ENCODE data around the gene RAB40C. TPM values are rescaled to one million over a fixed set of nuclear protein-coding genes. Genes with fewer than 3 reads are reported as not detected.
A peak's percentile ranks its signal among the peaks of the same experiment; 100 is the strongest.

Gene RAB40C
- total and polyA plus RNA-seq, 2 experiments from 2014 or later, result 9.5 to 18.8 TPM

DNA sequence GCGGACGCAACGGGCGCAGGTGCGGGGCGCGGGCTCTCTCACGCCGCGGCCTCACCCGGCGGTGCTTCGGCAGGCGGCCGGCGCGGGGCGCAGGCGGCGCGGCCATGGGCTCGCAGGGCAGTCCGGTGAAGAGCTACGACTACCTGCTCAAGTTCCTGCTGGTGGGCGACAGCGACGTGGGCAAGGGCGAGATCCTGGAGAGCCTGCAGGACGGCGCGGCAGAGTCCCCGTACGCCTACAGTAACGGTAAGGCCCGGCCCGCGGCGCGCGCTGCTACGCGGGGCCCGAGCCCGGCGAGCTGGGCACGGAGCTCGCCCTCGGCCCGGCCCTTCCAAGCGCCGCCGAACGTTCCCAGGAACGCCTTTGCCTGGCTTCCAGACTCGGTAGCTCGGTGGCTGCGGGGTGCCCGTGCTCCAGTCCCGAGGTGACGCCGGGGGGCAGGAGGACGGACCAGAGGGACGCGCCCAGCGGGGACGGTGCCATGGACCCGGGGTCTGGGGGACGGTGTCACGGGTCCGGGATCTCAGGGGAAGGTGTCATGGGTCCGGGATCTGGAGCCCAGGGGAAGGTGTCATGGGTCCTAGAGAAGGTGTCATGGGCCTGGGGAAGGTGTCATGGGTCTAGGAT, 435 bp downstream of the RAB40C start:
- H3K79me2 ChIP-seq (ENCODE audit: insufficient read depth), result peaks cover 65% of the 10 kb centered on the region
- H4K20me1 ChIP-seq (ENCODE audit: insufficient read depth), result no peaks in the 10 kb centered on the region
- DNase-seq, result peak; percentile 88
- WGBS, 2 experiments (ENCODE audit: low coverage in 1 of 2, low lambda C conversion rate in 2 of 2, missing lambda C conversion rate in 2 of 2), result 1 to 3% methylated on average over 40 to 60 of the region's 71 CpGs
- H3K9me2 ChIP-seq (ENCODE audit: insufficient read depth), result no peaks in the 10 kb centered on the region
- H3K9me3 ChIP-seq (ENCODE audit: low read depth), result no peaks in the 10 kb centered on the region
- H3F3A ChIP-seq (ENCODE audit: insufficient read depth), result no peaks in the 10 kb centered on the region; the same call in 1 of the 2 replicates
- H3K4me1 ChIP-seq (ENCODE audit: insufficient read depth), result 0 out of 2 replicates have a peak, but pooled peaks cover 5% of the 10 kb centered on the region
- peak overlapping the region; percentile 91 for H3K4me2 ChIP-seq (ENCODE audit: unreplicated experiment)
- H3K27me3 ChIP-seq (replicated peaks; ENCODE audit: insufficient read depth), result no peaks in the 10 kb centered on the region
- no peak for TF ChIP-seq EZH2phosphoT487 (IDR thresholded peaks at IDR 0.05; ENCODE audit: insufficient read depth, low read depth)
- TF ChIP-seq EZH2 (IDR thresholded peaks at IDR 0.05; ENCODE audit: insufficient read depth, poor library complexity, severe bottlenecking), result no peak
- no peaks in the 10 kb centered on the region for H3K36me3 ChIP-seq (ENCODE audit: low read depth)
- peak overlapping the region; percentile 92 for H3K9ac ChIP-seq
- peak overlapping the region; percentile 68 for H3K27ac ChIP-seq
- in situ Hi-C loops (cut with MboI), result no loop called here
- peak overlapping the region; percentile 100 for H3K4me3 ChIP-seq
- H2AFZ ChIP-seq, result peak overlapping the region; percentile 65; the same call in 1 of the 2 replicates

GRCh38 chr16:590815-591200, 942 bp downstream of the RAB40C start:
- H2AFZ ChIP-seq, result peak overlapping the region; percentile 65; the same call in 1 of the 2 replicates
- peak overlapping the region; percentile 92 for H3K9ac ChIP-seq
- in situ Hi-C loops (cut with MboI), result no loop called here
- TF ChIP-seq EZH2phosphoT487 (IDR thresholded peaks at IDR 0.05; ENCODE audit: insufficient read depth, low read depth) (no peak), EZH2 (IDR thresholded peaks at IDR 0.05; ENCODE audit: insufficient read depth, poor library complexity, severe bottlenecking) (no peak)
- no peaks in the 10 kb centered on the region for H3K36me3 ChIP-seq (ENCODE audit: low read depth)
- no peak overlapping the region; the same call in 1 of the 2 replicates for H3K27ac ChIP-seq
- DNase-seq, result no peak
- H3K27me3 ChIP-seq (replicated peaks; ENCODE audit: insufficient read depth), result no peaks in the 10 kb centered on the region
- H3K4me2 ChIP-seq (ENCODE audit: unreplicated experiment), result peak overlapping the region; percentile 91
- peaks cover 70% of the 10 kb centered on the region for H3K79me2 ChIP-seq (ENCODE audit: insufficient read depth)
- no peaks in the 10 kb centered on the region for H3K9me2 ChIP-seq (ENCODE audit: insufficient read depth)
- 56% methylated on average over 7 to 10 of the region's 10 CpGs for WGBS, 2 experiments (ENCODE audit: low coverage in 1 of 2, low lambda C conversion rate in 2 of 2, missing lambda C conversion rate in 2 of 2)
- no peaks in the 10 kb centered on the region for H4K20me1 ChIP-seq (ENCODE audit: insufficient read depth)
- H3K9me3 ChIP-seq (ENCODE audit: low read depth), result no peaks in the 10 kb centered on the region
- H3K4me3 ChIP-seq, result peak overlapping the region; percentile 100
- no peaks in the 10 kb centered on the region; the same call in 1 of the 2 replicates for H3F3A ChIP-seq (ENCODE audit: insufficient read depth)
- 0 out of 2 replicates have a peak, but pooled peaks cover 5% of the 10 kb centered on the region for H3K4me1 ChIP-seq (ENCODE audit: insufficient read depth)

GRCh38 chr16:591231-591630, 1.4 kb downstream of the RAB40C start:
- no peaks in the 10 kb centered on the region; the same call in 1 of the 2 replicates for H3F3A ChIP-seq (ENCODE audit: insufficient read depth)
- no peaks in the 10 kb centered on the region for H3K9me2 ChIP-seq (ENCODE audit: insufficient read depth)
- 0 out of 2 replicates have a peak, but pooled peaks cover 4% of the 10 kb centered on the region for H3K4me1 ChIP-seq (ENCODE audit: insufficient read depth)
- TF ChIP-seq EZH2phosphoT487 (IDR thresholded peaks at IDR 0.05; ENCODE audit: insufficient read depth, low read depth), result no peak
- no peaks in the 10 kb centered on the region for H4K20me1 ChIP-seq (ENCODE audit: insufficient read depth)
- DNase-seq, result no peak
- no peaks in the 10 kb centered on the region for H3K9me3 ChIP-seq (ENCODE audit: low read depth)
- WGBS, 2 experiments (ENCODE audit: low coverage in 1 of 2, low lambda C conversion rate in 2 of 2, missing lambda C conversion rate in 2 of 2), result 86 to 90% methylated on average over 7 to 8 of the region's 8 CpGs
- H3K79me2 ChIP-seq (ENCODE audit: insufficient read depth), result peaks cover 74% of the 10 kb centered on the region
- no peaks in the 10 kb centered on the region for H3K36me3 ChIP-seq (ENCODE audit: low read depth)
- H3K4me3 ChIP-seq, result peak overlapping the region; percentile 100
- in situ Hi-C loops (cut with MboI), result no loop called here
- no peak overlapping the region for H3K27ac ChIP-seq
- peak overlapping the region; percentile 91 for H3K4me2 ChIP-seq (ENCODE audit: unreplicated experiment)
- peak overlapping the region; percentile 92; the same call in 1 of the 2 replicates for H3K9ac ChIP-seq
- no peak overlapping the region for H2AFZ ChIP-seq
- no peaks in the 10 kb centered on the region for H3K27me3 ChIP-seq (replicated peaks; ENCODE audit: insufficient read depth)

GRCh38 chr16:591892-592517, 2.1 kb downstream of the RAB40C start:
- H3K27ac ChIP-seq, result no peak overlapping the region
- no peak for DNase-seq
- TF ChIP-seq EZH2 (IDR thresholded peaks at IDR 0.05; ENCODE audit: insufficient read depth, poor library complexity, severe bottlenecking), result no peak
- no peak for TF ChIP-seq EZH2phosphoT487 (IDR thresholded peaks at IDR 0.05; ENCODE audit: insufficient read depth, low read depth)
- 80 to 83% methylated on average over 15 of the region's 15 CpGs for WGBS, 2 experiments (ENCODE audit: low coverage in 1 of 2, low lambda C conversion rate in 2 of 2, missing lambda C conversion rate in 2 of 2)
- H3K4me1 ChIP-seq (ENCODE audit: insufficient read depth), result no peaks in the 10 kb centered on the region
- H3K4me3 ChIP-seq, result no peak overlapping the region
- no peaks in the 10 kb centered on the region for H4K20me1 ChIP-seq (ENCODE audit: insufficient read depth)
- H3K27me3 ChIP-seq (replicated peaks; ENCODE audit: insufficient read depth), result no peaks in the 10 kb centered on the region
- no peak overlapping the region for H3K9ac ChIP-seq
- no peaks in the 10 kb centered on the region; the same call in 1 of the 2 replicates for H3F3A ChIP-seq (ENCODE audit: insufficient read depth)
- in situ Hi-C loops (cut with MboI), result no loop called here
- no peaks in the 10 kb centered on the region for H3K36me3 ChIP-seq (ENCODE audit: low read depth)
- no peak overlapping the region for H3K4me2 ChIP-seq (ENCODE audit: unreplicated experiment)
- no peaks in the 10 kb centered on the region for H3K9me3 ChIP-seq (ENCODE audit: low read depth)
- H2AFZ ChIP-seq, result no peak overlapping the region
- H3K9me2 ChIP-seq (ENCODE audit: insufficient read depth), result no peaks in the 10 kb centered on the region
- peaks cover 82% of the 10 kb centered on the region for H3K79me2 ChIP-seq (ENCODE audit: insufficient read depth)
